Mesenchymal stem cell (in vitro differentiated cells and primary cell): ENCODE measurements around the gene COL25A1.

ENCODE experiments used
- DNase-seq: peaks from one replicate; pipeline ENCODE4 v3.0.0-alpha.2; 2013
- H2AFZ ChIP-seq: one replicate; pipeline ENCODE4 v1.6.1; 2013; ENCODE audit warnings: low read depth, mild to moderate bottlenecking, control low read depth, inconsistent platforms, low read length, moderate library complexity
- H2AK5ac ChIP-seq: 2 replicates; pipeline ENCODE4 v1.6.1; 2013; ENCODE audit warnings: low read length, moderate library complexity, mild to moderate bottlenecking, inconsistent platforms; ENCODE audit not compliant: severe bottlenecking
- H2BK120ac ChIP-seq: one replicate; pipeline ENCODE4 v1.6.1; 2013; ENCODE audit warnings: low read depth, mild to moderate bottlenecking, inconsistent platforms, low read length, moderate library complexity
- H2BK12ac ChIP-seq, 2 experiments: one replicate each; pipeline ENCODE4 v1.6.1; 2013; ENCODE audit warnings: inconsistent platforms in 2 of 2, low read length in 2 of 2, mild to moderate bottlenecking in 2 of 2, moderate library complexity in 2 of 2, control low read depth in 1 of 2
- H2BK15ac ChIP-seq: one replicate; pipeline ENCODE4 v1.6.1; 2013; ENCODE audit warnings: mild to moderate bottlenecking, low read depth, inconsistent platforms; ENCODE audit not compliant: poor library complexity, severe bottlenecking
- H2BK5ac ChIP-seq: 2 replicates; pipeline ENCODE4 v1.6.1; 2013; ENCODE audit warnings: low read depth, mild to moderate bottlenecking, low read length, control low read depth, inconsistent platforms; ENCODE audit not compliant: poor library complexity, severe bottlenecking
- H3K14ac ChIP-seq, 2 experiments: one replicate each; pipeline ENCODE4 v1.6.1; 2013; ENCODE audit warnings: inconsistent platforms in 2 of 2, low read length in 2 of 2, control low read depth in 1 of 2, mild to moderate bottlenecking in 1 of 2, moderate library complexity in 1 of 2
- H3K18ac ChIP-seq, 2 experiments: one replicate each; pipeline ENCODE4 v1.6.1; 2013; ENCODE audit warnings: inconsistent platforms in 2 of 2, low read length in 2 of 2, control low read depth in 1 of 2, low read depth in 1 of 2, mild to moderate bottlenecking in 1 of 2
- H3K23ac ChIP-seq, 2 experiments: one replicate each; pipeline ENCODE4 v1.6.1; 2013; ENCODE audit warnings: inconsistent platforms in 2 of 2, low read length in 2 of 2, mild to moderate bottlenecking in 2 of 2, moderate library complexity in 2 of 2, control low read depth in 1 of 2
- H3K27ac ChIP-seq: 2 replicates; pipeline ENCODE4 v1.5.1; 2013; ENCODE audit warnings: mild to moderate bottlenecking, moderate library complexity, low read length, control low read depth, inconsistent platforms; ENCODE audit not compliant: poor library complexity, severe bottlenecking
- H3K27me3 ChIP-seq, 2 experiments: 2 replicates each; pipeline versions ENCODE4 v1.6.1 to v1.7.0; 2013; ENCODE audit warnings: low read length in 2 of 2, mild to moderate bottlenecking in 2 of 2, moderate library complexity in 2 of 2, control low read depth in 1 of 2, inconsistent platforms in 1 of 2; ENCODE audit not compliant: control insufficient read depth in 1 of 2, insufficient read depth in 1 of 2
- H3K36me3 ChIP-seq, 2 experiments: 2 replicates each; pipeline versions ENCODE4 v1.6.1 to v1.7.0; 2013; ENCODE audit warnings: low read length in 2 of 2, control low read depth in 1 of 2, inconsistent platforms in 1 of 2, low read depth in 1 of 2, mild to moderate bottlenecking in 1 of 2; ENCODE audit not compliant: insufficient read depth in 2 of 2, control insufficient read depth in 1 of 2
- H3K4ac ChIP-seq, 2 experiments: one replicate each; pipeline ENCODE4 v1.6.1; 2013; ENCODE audit warnings: inconsistent platforms in 2 of 2, low read length in 2 of 2, mild to moderate bottlenecking in 2 of 2, moderate library complexity in 2 of 2, control low read depth in 1 of 2, low read depth in 1 of 2
- H3K4me1 ChIP-seq: 2 replicates; pipeline ENCODE4 v1.6.1; 2013; ENCODE audit warnings: low read depth, low read length, control low read depth; ENCODE audit not compliant: control insufficient read depth, insufficient read depth
- H3K4me2 ChIP-seq: 2 replicates; pipeline ENCODE4 v1.6.1; 2013; ENCODE audit warnings: low read length, mild to moderate bottlenecking, inconsistent platforms; ENCODE audit not compliant: poor library complexity, severe bottlenecking
- H3K4me3 ChIP-seq, 2 experiments: 2 replicates each; pipeline versions ENCODE4 v1.5.1 to v1.7.0; 2013; ENCODE audit warnings: low read length in 2 of 2, mild to moderate bottlenecking in 2 of 2, control low read depth in 1 of 2, low read depth in 1 of 2; ENCODE audit not compliant: insufficient read depth in 1 of 2
- H3K79me1 ChIP-seq: replicated peaks from 2 replicates; pipeline ENCODE4 v1.6.1; 2013; ENCODE audit warnings: mild to moderate bottlenecking, control low read depth, low read length, inconsistent platforms; ENCODE audit not compliant: poor library complexity, severe bottlenecking
- H3K9ac ChIP-seq: 2 replicates; pipeline ENCODE4 v1.7.0; 2013; ENCODE audit warnings: mild to moderate bottlenecking, low read length, moderate library complexity
- H3K9me3 ChIP-seq: 2 replicates; pipeline ENCODE4 v1.7.0; 2013; ENCODE audit warnings: mild to moderate bottlenecking, low read length; ENCODE audit not compliant: control insufficient read depth
- H4K8ac ChIP-seq: one replicate; pipeline ENCODE4 v1.6.1; 2013; ENCODE audit warnings: inconsistent platforms, mild to moderate bottlenecking, low read length, moderate library complexity
- H4K91ac ChIP-seq: one replicate; pipeline ENCODE4 v1.6.1; 2013; ENCODE audit warnings: mild to moderate bottlenecking, low read length, inconsistent platforms
- WGBS: methylation state at CpG from one replicate; pipeline ENCODE4 v1.1.7; 2013; ENCODE audit warnings: mixed read lengths; 5-methylcytosine and 5-hydroxymethylcytosine counted together

Gene COL25A1

GRCh38 chr4:109276482-109277095 lies 25.9 kb downstream of the COL25A1 start:
- no peak overlapping the region for H2BK5ac ChIP-seq
- no peak overlapping the region for H2BK15ac ChIP-seq
- peak; percentile 10 for DNase-seq
- H3K27me3 ChIP-seq, result no peaks in the 10 kb centered on the region
- H3K4me3 ChIP-seq, result no peak overlapping the region
- H4K91ac ChIP-seq, result no peak overlapping the region
- H3K4me1 ChIP-seq, result no peaks in the 10 kb centered on the region
- no peak overlapping the region for H3K14ac ChIP-seq
- H3K4ac ChIP-seq, result no peak overlapping the region
- no peak overlapping the region for H3K23ac ChIP-seq
- WGBS, result 96% methylated on average over 5 of the region's 5 CpGs
- H3K79me1 ChIP-seq, result no peaks in the 10 kb centered on the region
- H3K9ac ChIP-seq, result no peak overlapping the region
- H3K36me3 ChIP-seq, result no peaks in the 10 kb centered on the region
- H2BK120ac ChIP-seq, result no peak overlapping the region
- no peak overlapping the region for H3K4me2 ChIP-seq
- no peaks in the 10 kb centered on the region for H3K9me3 ChIP-seq
- no peak overlapping the region for H3K18ac ChIP-seq
- no peak overlapping the region for H2AK5ac ChIP-seq
- H3K27ac ChIP-seq, result no peak overlapping the region
- H2AFZ ChIP-seq, result no peak overlapping the region
- no peak overlapping the region for H2BK12ac ChIP-seq
- no peak overlapping the region for H4K8ac ChIP-seq

GRCh38 chr4:109275066-109275745 lies 27.3 kb downstream of the COL25A1 start:
- no peak overlapping the region for H2BK12ac ChIP-seq
- no peaks in the 10 kb centered on the region for H3K27me3 ChIP-seq
- H3K4ac ChIP-seq, result no peak overlapping the region
- H3K4me1 ChIP-seq, result no peaks in the 10 kb centered on the region
- H3K23ac ChIP-seq, result no peak overlapping the region
- WGBS, result 78% methylated on average over 4 of the region's 6 CpGs
- no peak overlapping the region for H2BK120ac ChIP-seq
- H2BK15ac ChIP-seq, result no peak overlapping the region
- no peaks in the 10 kb centered on the region for H3K36me3 ChIP-seq
- H3K4me3 ChIP-seq, result no peak overlapping the region
- H3K27ac ChIP-seq, result no peak overlapping the region
- H2AFZ ChIP-seq, result no peak overlapping the region
- H3K14ac ChIP-seq, result no peak overlapping the region
- H4K8ac ChIP-seq, result no peak overlapping the region
- H3K9ac ChIP-seq, result no peak overlapping the region
- no peak for DNase-seq
- no peak overlapping the region for H3K4me2 ChIP-seq
- H2BK5ac ChIP-seq, result no peak overlapping the region
- H3K9me3 ChIP-seq, result no peaks in the 10 kb centered on the region
- no peaks in the 10 kb centered on the region for H3K79me1 ChIP-seq
- H3K18ac ChIP-seq, result no peak overlapping the region
- H4K91ac ChIP-seq, result no peak overlapping the region
- no peak overlapping the region for H2AK5ac ChIP-seq

- H3K14ac ChIP-seq, result no peak overlapping the region
- H3K4me3 ChIP-seq, result no peak overlapping the region
Observed at GRCh38 chr4:109266891-109267290, 35.6 kb downstream of the COL25A1 start.

GRCh38 chr4:109266236-109266635 lies 36.2 kb downstream of the COL25A1 start:
- Histone ChIP-seq H2BK5ac (no peak overlapping the region), H3K9ac (no peak overlapping the region), H3K9me3 (no peaks in the 10 kb centered on the region), H4K8ac (no peak overlapping the region), H3K4me2 (no peak overlapping the region), H2BK15ac (no peak overlapping the region), H3K18ac (no peak overlapping the region), H3K27me3 (no peaks in the 10 kb centered on the region), H4K91ac (no peak overlapping the region), H2BK120ac (no peak overlapping the region), H3K14ac (no peak overlapping the region), H3K79me1 (no peaks in the 10 kb centered on the region), H2BK12ac (no peak overlapping the region), H3K4me1 (no peaks in the 10 kb centered on the region), H3K36me3 (no peaks in the 10 kb centered on the region), H3K4me3 (no peak overlapping the region), H2AFZ (no peak overlapping the region), H3K23ac (no peak overlapping the region), H3K4ac (no peak overlapping the region), H3K27ac (no peak overlapping the region), H2AK5ac (no peak overlapping the region)
- DNase-seq, result no peak
- 44% methylated on average over 1 of the region's 3 CpGs for WGBS

More at GRCh38 chr4:109266891-109267290, 35.6 kb downstream of the COL25A1 start:
- Histone ChIP-seq H3K9ac (no peak overlapping the region), H3K4me2 (no peak overlapping the region), H3K36me3 (no peaks in the 10 kb centered on the region), H3K18ac (no peak overlapping the region), H2AK5ac (no peak overlapping the region), H3K9me3 (no peaks in the 10 kb centered on the region), H3K79me1 (no peaks in the 10 kb centered on the region), H3K23ac (no peak overlapping the region), H2AFZ (no peak overlapping the region), H3K4me1 (no peaks in the 10 kb centered on the region), H2BK5ac (no peak overlapping the region), H3K27me3 (no peaks in the 10 kb centered on the region), H3K4ac (no peak overlapping the region), H2BK12ac (no peak overlapping the region), H3K27ac (no peak overlapping the region), H2BK120ac (no peak overlapping the region), H2BK15ac (no peak overlapping the region), H4K91ac (no peak overlapping the region), H4K8ac (no peak overlapping the region)
- peak; percentile 34 for DNase-seq
